ENCODE measurements around the gene SLC46A2.

DNA sequence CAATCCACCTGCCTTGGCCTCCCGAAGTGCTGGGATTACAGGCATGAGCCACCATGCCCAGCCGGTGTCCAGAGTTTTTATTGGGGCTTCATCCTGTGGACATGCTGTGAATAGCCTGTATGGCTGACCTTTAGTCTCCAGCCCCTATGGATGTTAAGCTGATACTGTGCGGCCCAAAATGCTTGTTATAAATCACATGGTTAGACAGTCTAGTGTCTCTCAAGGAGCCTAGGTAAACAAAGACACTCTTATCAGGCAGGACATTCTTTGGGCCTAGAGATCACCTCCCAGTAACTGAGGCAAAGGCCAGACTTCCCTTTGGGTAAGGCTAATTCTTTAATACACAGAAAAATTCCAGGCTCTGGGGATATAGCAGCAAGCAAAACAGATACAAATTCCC lies 22.0 kb upstream of the SLC46A2 start:
- no peak for TF ChIP-seq POLR2A (IDR thresholded peaks at IDR 0.05; ENCODE audit: borderline replicate concordance, extremely low read depth, insufficient read depth, insufficient read length)
- no peak for TF ChIP-seq CEBPB (IDR thresholded peaks at IDR 0.05; ENCODE audit: low read depth)
- TF ChIP-seq, protein P1, sequence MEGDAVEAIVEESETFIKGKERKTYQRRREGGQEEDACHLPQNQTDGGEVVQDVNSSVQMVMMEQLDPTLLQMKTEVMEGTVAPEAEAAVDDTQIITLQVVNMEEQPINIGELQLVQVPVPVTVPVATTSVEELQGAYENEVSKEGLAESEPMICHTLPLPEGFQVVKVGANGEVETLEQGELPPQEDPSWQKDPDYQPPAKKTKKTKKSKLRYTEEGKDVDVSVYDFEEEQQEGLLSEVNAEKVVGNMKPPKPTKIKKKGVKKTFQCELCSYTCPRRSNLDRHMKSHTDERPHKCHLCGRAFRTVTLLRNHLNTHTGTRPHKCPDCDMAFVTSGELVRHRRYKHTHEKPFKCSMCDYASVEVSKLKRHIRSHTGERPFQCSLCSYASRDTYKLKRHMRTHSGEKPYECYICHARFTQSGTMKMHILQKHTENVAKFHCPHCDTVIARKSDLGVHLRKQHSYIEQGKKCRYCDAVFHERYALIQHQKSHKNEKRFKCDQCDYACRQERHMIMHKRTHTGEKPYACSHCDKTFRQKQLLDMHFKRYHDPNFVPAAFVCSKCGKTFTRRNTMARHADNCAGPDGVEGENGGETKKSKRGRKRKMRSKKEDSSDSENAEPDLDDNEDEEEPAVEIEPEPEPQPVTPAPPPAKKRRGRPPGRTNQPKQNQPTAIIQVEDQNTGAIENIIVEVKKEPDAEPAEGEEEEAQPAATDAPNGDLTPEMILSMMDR (IDR thresholded peaks at IDR 0.05 in 2 of 3, conservative IDR thresholded peaks at IDR 0.05 in 1 of 3; ENCODE audit: borderline replicate concordance in 1 of 3, insufficient read depth in 1 of 3, low read depth in 2 of 3, low read length in 2 of 3): no peak
- TF ChIP-seq EGR1 (IDR thresholded peaks at IDR 0.05; ENCODE audit: low read depth): no peak
- TF ChIP-seq, protein P2, sequence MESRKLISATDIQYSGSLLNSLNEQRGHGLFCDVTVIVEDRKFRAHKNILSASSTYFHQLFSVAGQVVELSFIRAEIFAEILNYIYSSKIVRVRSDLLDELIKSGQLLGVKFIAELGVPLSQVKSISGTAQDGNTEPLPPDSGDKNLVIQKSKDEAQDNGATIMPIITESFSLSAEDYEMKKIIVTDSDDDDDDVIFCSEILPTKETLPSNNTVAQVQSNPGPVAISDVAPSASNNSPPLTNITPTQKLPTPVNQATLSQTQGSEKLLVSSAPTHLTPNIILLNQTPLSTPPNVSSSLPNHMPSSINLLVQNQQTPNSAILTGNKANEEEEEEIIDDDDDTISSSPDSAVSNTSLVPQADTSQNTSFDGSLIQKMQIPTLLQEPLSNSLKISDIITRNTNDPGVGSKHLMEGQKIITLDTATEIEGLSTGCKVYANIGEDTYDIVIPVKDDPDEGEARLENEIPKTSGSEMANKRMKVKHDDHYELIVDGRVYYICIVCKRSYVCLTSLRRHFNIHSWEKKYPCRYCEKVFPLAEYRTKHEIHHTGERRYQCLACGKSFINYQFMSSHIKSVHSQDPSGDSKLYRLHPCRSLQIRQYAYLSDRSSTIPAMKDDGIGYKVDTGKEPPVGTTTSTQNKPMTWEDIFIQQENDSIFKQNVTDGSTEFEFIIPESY (IDR thresholded peaks at IDR 0.05; ENCODE audit: extremely low read depth, insufficient replicate concordance, low read length): no peak
- no peak for TF ChIP-seq SIN3A (IDR thresholded peaks at IDR 0.05; ENCODE audit: low read depth)
- no peak for TF ChIP-seq ELF1 (IDR thresholded peaks at IDR 0.05; ENCODE audit: borderline replicate concordance, low read depth)
- TF ChIP-seq ZNF274 (IDR thresholded peaks at IDR 0.05; ENCODE audit: low read depth, low read length): no peak
- TF ChIP-seq POLR2AphosphoS5 (IDR thresholded peaks at IDR 0.05; ENCODE audit: low read depth, low read length): no peak
- TF ChIP-seq FOSL1 (IDR thresholded peaks at IDR 0.05; ENCODE audit: low read depth): no peak

All from HCT116 (cell line).